Astrocyte of the cerebellum (primary cell): ENCODE results near the gene PIK3C2B.

ENCODE experiments used
- DNase-seq: peaks from one replicate; pipeline ENCODE4 v3.0.0-alpha.2; 2011; ENCODE audit warnings: low read depth
- H3K4me3 ChIP-seq: 2 replicates; pipeline ENCODE4 v1.5.1; 2011; ENCODE audit warnings: mild to moderate bottlenecking, low read depth, low read length, moderate library complexity
- in situ Hi-C: cut with HindIII; loops from 2 replicates; pipeline ENCODE4 v1.10.0; 2017; ENCODE audit warnings: low sequenced_read_pairs
- TF ChIP-seq, protein P1 (sequence below): IDR thresholded peaks from 2 replicates; pipeline ENCODE4 v1.5.1; 2012; ENCODE audit warnings: low read length, low read depth, moderate library complexity, mild to moderate bottlenecking; ENCODE audit errors: missing control alignments

Gene PIK3C2B

DNA sequence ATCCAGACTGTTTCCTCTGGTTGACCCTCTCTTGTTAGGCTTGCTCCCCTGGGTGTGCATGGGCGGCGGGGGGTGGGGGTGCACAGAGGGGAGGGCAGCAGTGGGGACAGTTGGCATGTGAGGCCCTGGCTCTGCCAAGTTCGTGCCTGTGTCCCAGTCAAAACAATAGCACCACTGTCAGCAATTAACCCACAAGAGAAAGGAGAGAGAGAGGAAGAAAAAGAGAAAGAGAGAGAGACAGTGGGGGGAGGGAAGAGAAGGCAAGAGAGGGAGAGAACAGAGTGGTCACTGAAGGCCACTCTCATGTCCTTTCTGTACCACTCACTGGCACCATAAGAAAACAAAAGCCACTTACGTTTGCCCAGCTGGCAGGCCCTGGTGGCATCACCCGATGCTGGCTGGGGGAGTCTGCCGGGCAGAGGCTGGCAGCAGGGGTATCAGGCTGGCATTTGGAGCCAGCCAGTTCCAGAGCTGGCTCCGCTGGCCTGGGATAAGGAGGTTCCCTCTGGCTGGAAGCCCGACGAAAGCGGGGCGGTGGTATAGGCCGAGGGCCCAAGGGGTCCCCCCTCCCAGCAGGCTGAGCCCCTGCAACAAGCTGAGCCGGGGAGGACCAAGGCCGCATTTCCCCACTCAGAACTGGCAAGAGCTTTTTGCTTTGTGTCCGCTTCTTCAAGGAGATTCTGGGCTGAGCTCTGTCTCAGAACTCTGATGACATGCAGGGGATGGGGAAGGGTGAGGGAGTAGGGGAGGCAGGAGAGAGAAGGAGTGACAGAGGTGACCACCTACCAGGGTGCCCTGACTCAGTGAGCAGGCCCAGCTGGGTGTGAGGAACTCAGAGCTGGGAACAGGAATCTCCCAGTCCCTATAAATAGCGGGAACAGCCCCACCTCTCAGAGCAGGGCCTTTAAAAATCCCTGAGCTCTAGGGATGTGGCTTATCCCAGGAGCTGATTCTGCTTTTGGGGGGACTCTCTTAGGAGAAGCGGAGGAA, 27.9 kb downstream of the PIK3C2B start:
- TF ChIP-seq, protein P1, sequence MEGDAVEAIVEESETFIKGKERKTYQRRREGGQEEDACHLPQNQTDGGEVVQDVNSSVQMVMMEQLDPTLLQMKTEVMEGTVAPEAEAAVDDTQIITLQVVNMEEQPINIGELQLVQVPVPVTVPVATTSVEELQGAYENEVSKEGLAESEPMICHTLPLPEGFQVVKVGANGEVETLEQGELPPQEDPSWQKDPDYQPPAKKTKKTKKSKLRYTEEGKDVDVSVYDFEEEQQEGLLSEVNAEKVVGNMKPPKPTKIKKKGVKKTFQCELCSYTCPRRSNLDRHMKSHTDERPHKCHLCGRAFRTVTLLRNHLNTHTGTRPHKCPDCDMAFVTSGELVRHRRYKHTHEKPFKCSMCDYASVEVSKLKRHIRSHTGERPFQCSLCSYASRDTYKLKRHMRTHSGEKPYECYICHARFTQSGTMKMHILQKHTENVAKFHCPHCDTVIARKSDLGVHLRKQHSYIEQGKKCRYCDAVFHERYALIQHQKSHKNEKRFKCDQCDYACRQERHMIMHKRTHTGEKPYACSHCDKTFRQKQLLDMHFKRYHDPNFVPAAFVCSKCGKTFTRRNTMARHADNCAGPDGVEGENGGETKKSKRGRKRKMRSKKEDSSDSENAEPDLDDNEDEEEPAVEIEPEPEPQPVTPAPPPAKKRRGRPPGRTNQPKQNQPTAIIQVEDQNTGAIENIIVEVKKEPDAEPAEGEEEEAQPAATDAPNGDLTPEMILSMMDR, result no peak
- no peak overlapping the region for H3K4me3 ChIP-seq
- in situ Hi-C loops, result no loop called here
- no peak for DNase-seq

DNA sequence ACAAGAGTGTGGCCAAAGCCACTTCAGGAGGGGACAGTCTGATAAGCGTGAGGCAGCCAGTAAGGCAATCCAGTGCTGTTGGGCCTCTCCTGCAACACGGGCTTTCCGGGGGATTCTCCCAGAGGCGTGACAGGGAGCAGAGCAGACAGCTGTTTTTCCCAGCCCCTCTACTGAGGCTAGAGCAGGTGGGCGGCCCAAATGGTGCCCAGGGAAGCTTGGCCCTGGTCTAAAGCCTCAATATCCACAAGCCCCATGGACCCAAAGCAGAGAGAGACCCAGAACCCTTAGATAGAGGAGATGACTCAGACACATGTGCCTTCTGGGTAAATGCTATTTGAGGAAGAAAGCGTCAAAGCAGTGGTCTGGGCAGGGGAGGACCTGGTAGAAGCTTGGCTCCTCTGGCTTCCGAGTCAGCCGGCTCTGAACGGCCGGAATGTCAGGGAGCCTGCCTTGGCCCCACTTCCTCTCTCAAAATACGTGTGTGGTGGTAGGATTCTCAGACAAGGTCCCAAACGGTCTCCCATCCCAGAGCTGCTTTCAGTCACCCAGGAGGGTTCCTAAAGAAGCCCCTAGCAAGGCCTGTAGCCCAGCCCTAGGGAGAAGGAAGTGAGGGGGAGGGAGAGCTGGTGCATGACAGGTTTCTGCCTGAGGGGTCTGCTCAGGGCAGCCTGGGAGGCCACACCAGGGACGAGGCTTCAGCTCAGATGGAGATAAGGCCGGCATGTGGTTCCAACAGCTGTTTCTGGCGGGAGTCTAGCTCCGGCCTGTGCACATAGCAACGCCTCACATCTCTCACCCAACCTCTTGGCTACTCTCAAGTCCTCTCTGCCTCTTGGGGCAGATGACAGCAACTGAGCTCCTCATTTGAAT, 28.8 kb downstream of the PIK3C2B start:
- DNase-seq, result no peak
- in situ Hi-C loops, result no loop called here
- TF ChIP-seq, protein P1, result no peak

DNA sequence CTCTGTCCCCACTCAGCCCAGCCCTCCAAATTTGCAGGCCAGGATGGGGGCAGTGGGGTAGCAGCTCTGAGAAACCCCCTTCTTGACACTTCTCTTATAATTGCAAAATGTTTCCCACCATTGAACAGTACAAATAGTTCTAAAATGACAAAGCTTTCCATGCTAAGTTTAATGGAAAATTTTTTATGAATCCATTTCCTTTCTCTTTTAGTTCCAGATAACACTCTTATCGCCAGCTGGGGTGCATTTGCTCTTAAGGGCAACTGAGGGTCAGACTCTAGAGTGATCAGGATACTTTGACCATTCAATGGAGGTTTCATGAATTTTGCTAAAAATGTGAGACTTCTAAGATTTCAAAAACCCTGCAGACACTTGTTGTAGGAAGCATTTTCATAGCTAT, 29.9 kb downstream of the PIK3C2B start:
- TF ChIP-seq, protein P1, result no peak
- in situ Hi-C loops, result no loop called here
- no peak for DNase-seq
- no peak overlapping the region for H3K4me3 ChIP-seq

More for the DNA sequence above, 28.8 kb downstream of the PIK3C2B start:
- H3K4me3 ChIP-seq, result no peak overlapping the region

DNA sequence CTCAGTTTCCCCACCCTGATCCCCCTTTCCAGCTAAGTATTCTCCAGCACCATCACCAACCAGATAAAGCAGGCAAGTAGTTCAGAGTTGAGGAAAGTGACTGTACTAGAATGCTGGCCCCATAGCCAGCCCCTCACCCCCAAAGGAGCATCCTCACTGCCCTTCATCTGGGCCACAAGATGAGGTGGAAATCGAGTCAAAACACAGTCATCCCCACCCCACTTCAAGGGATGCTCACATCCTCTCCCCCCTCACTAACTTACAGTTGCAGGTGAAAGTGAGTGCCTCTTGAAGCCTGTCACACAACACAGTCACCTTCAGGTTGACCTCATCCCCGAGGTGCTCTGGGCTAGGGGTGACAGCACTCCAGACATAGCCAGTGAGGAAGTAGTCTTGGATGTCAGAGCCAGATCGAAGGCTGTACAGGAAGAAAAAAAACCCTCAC, 30.4 kb downstream of the PIK3C2B start:
- TF ChIP-seq, protein P1, result no peak
- in situ Hi-C loops, result no loop called here
- no peak for DNase-seq
- no peak overlapping the region for H3K4me3 ChIP-seq

DNA sequence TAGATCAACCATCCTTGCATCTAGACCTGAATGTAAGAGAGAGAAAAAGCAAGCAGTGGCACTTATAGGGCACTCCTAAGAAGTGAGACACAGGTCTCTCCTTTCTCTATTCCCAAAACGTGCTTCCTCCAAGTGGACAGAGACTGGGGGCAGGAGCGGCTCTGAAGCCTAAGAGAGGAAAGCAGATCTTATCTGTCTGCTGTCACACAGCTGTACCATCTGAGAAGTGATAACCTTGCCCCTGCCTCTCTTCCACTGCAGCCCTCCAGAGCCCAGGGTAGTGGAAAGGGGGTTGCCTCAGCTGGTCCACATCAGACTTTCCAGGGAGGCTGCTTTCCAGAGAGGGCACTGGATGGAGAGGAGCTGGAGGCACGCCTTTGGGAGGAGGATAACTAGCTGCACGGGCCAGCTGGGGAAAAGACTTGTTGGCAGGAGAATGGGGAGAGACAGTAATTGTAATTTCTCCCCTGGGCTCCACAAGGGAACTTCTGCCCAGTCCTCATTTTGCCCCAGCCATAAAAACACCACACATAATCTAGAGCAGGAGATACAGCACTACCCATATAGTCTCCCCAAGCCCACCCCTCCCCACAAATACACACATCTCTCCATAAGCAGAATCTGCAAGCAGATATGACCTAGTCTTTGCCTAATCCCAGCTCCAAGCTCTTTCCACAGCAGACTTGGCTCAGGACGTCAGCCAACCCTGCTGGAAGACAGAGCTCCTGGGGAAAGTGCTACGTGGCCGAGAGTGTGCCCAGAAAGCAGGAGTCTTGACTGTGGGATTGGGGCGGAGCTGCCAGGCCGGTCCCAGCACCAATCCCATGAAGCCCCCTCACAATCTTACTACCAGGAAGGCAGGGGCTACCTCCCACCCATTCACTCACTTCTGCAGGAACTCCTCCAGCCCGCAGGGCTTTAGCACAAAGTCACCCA, 31.2 kb downstream of the PIK3C2B start:
- H3K4me3 ChIP-seq, result no peak overlapping the region
- in situ Hi-C loops, result no loop called here
- TF ChIP-seq, protein P1, result no peak
- DNase-seq, result no peak
